Breast epithelium (tissue), 3 donors: ENCODE measurements around the gene GPR108.

Experiments
- POLR2A ChIP-seq: fragments of 450-650 bp; IDR thresholded peaks from one replicate; pipeline ENCODE4 v1.6.1; 2016; ENCODE audit warnings: antibody characterized with exemption, mild to moderate bottlenecking, moderate library complexity
- TF ChIP-seq, protein P1 (sequence below), 3 donors: fragments of 450-650 bp; IDR thresholded peaks; one replicate each; pipeline ENCODE4 v1.5.1; 2016 to 2017; ENCODE audit warnings: antibody characterized with exemption in 3 of 3, mild to moderate bottlenecking in 3 of 3, moderate library complexity in 3 of 3

DNA sequence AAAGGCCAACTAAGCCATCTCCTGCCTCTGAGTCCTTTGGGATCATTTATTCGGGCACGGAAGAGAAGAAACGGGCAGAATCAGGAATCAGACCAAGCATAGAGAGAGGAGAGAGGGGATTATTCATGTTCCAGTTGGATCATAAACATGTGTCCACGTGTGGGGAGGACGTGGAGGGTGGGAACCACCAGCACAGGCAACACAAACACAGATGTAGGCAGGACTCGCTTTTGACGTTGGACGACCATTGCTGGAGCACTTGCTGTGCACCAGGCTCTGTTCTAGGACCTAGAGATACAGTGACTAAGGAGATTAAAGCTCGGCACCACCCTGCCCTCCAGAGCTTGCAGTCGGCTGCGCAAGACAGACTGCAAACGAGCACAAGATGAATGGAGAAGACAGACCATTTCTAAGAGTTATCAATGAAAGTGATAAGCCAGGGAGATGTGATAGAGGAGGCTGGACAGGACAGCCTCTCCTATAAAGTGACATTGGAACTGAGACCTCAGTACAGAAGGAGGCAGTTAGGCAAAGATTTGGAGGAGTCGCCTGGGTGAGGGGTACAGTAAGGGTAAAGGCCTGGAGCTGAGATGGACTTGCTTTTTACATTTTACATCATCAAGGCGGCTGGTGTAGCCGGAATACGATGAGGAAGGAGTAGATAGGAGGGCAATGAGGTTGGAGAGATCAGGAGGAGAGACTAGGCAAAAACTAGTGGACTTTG lies 29.1 kb upstream of the GPR108 start:
- TF ChIP-seq, protein P1, sequence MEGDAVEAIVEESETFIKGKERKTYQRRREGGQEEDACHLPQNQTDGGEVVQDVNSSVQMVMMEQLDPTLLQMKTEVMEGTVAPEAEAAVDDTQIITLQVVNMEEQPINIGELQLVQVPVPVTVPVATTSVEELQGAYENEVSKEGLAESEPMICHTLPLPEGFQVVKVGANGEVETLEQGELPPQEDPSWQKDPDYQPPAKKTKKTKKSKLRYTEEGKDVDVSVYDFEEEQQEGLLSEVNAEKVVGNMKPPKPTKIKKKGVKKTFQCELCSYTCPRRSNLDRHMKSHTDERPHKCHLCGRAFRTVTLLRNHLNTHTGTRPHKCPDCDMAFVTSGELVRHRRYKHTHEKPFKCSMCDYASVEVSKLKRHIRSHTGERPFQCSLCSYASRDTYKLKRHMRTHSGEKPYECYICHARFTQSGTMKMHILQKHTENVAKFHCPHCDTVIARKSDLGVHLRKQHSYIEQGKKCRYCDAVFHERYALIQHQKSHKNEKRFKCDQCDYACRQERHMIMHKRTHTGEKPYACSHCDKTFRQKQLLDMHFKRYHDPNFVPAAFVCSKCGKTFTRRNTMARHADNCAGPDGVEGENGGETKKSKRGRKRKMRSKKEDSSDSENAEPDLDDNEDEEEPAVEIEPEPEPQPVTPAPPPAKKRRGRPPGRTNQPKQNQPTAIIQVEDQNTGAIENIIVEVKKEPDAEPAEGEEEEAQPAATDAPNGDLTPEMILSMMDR (IDR thresholded peaks at IDR 0.05) = no peak
- TF ChIP-seq POLR2A = no peak
